Kidney (tissue), 14 donors: ENCODE results near the gene CCDC92B. TPM values are rescaled to one million over a fixed set of nuclear protein-coding genes. Genes with fewer than 3 reads are reported as not detected.

Experiments used
- DNase-seq, 5 donors: peaks; one replicate each; pipeline ENCODE4 v3.0.0-alpha.2; 2013 to 2020
- FAIRE-seq: peaks from 2 replicates; lab custom pipeline; 2012; peaks lifted over from hg19 to GRCh38; lab: Jason Lieb, UNC
- H3K27ac ChIP-seq, 2 donors: one replicate each; pipeline ENCODE4 v1.7.0; 2013; ENCODE audit warnings: low read depth in 2 of 2, low read length in 2 of 2, inconsistent platforms in 1 of 2
- H3K27me3 ChIP-seq: one replicate; pipeline ENCODE4 v1.7.1; 2013; ENCODE audit warnings: low read length, inconsistent platforms; ENCODE audit not compliant: control insufficient read depth, insufficient read depth
- H3K36me3 ChIP-seq, 3 donors: one replicate each; pipeline versions ENCODE4 v1.7.0 to v1.7.1; 2013; ENCODE audit warnings: low read length in 3 of 3, control low read depth in 1 of 3, inconsistent platforms in 1 of 3; ENCODE audit not compliant: insufficient read depth in 3 of 3, control insufficient read depth in 2 of 3
- H3K4me1 ChIP-seq, 3 donors: one replicate each; pipeline versions ENCODE4 v1.7.0 to v1.7.1; 2013; ENCODE audit warnings: low read length in 3 of 3, inconsistent platforms in 1 of 3, low read depth in 1 of 3; ENCODE audit not compliant: control insufficient read depth in 2 of 3, insufficient read depth in 2 of 3
- H3K4me3 ChIP-seq, 3 donors: one replicate each; pipeline versions ENCODE4 v1.7.0 to v1.8.1; 2013; ENCODE audit warnings: low read length in 3 of 3, control low read depth in 1 of 3, inconsistent platforms in 1 of 3
- H3K9ac ChIP-seq, 3 donors: one replicate each; pipeline versions ENCODE4 v1.7.0 to v1.7.1; 2013; ENCODE audit warnings: low read length in 3 of 3, control low read depth in 1 of 3, inconsistent platforms in 1 of 3
- H3K9me3 ChIP-seq, 3 donors: one replicate each; pipeline versions ENCODE4 v1.7.0 to v1.7.1; 2013; ENCODE audit warnings: low read length in 3 of 3, control low read depth in 1 of 3, inconsistent platforms in 1 of 3; ENCODE audit not compliant: control insufficient read depth in 2 of 3, insufficient read depth in 1 of 3
- CTCF ChIP-seq: IDR thresholded peaks from 3 replicates; pipeline ENCODE4 v1.5.1; 2012; ENCODE audit warnings: mild to moderate bottlenecking, moderate library complexity, borderline replicate concordance; ENCODE audit not compliant: insufficient read depth; ENCODE audit errors: extremely low read depth
- intact Hi-C: fragments of 100-400 bp; cut with DNase I; formaldehyde crosslinking; loops from one replicate; pipeline ENCODE4 v1.11.1; 2022
- polyA plus RNA-seq: library from polyadenylated mRNA; stranded (reverse); fragments of 350-450 nt; fragmentation: Illumina TruSeq; extraction: RNeasy Lipid Tissue Mini Kit (QIAGEN cat#74804); gene quantifications from one replicate; pipeline ENCODE4 v1.2.3, GENCODE V29; 2014; ENCODE audit warnings: low read depth, low replicate concordance; ENCODE audit not compliant: insufficient read depth
- total RNA-seq: library from RNA; stranded (reverse); fragmentation: NEBNext Ultra II Directional; extraction: Animal tissue kit (Norgen Biotek cat#: 25700); gene quantifications from one replicate; pipeline ENCODE4 v1.2.1, GENCODE V29; 2021
- donor health status: control.
- donor health status: control.
- donor health status: control.
- donor health status: control.
- donor health status: control.
- donor health status: DM: yes; HTN: yes; CAD: no.
- donor health status: Normal renal cell carcinoma (clear cell type).

The CCDC92B gene
- total and polyA plus RNA-seq, 2 donors from 2014 or later, result 0.11 to 1.0 TPM

GRCh38 chr17:2795441-2796163 is 46.1 kb upstream of the CCDC92B start:
- DNase-seq (no peak), FAIRE-seq (no peak)
- Histone ChIP-seq H3K4me3 (no peak overlapping the region), H3K4me1 (no peaks in the 10 kb centered on the region), H3K27ac (no peak overlapping the region), H3K9me3 (no peaks in the 10 kb centered on the region), H3K27me3 (no peaks in the 10 kb centered on the region), H3K9ac (no peak overlapping the region), H3K36me3 (no peaks in the 10 kb centered on the region)
- no peak for TF ChIP-seq CTCF
- intact Hi-C loops, result no loop called here

- Histone ChIP-seq H3K27ac (no peak overlapping the region), H3K4me1 (no peaks in the 10 kb centered on the region), H3K27me3 (no peaks in the 10 kb centered on the region), H3K9ac (no peak overlapping the region), H3K9me3 (no peaks in the 10 kb centered on the region), H3K4me3 (no peak overlapping the region), H3K36me3 (no peaks in the 10 kb centered on the region)
- no peak for TF ChIP-seq CTCF
- intact Hi-C loops, result no loop called here
- DNase-seq (no peak), FAIRE-seq (no peak)
These were observed 44.8 kb upstream of the CCDC92B start for GRCh38 chr17:2794111-2794803.

- Histone ChIP-seq H3K9ac (no peak overlapping the region), H3K27me3 (no peaks in the 10 kb centered on the region), H3K4me3 (no peak overlapping the region), H3K9me3 (no peaks in the 10 kb centered on the region), H3K36me3 (no peaks in the 10 kb centered on the region), H3K27ac (no peak overlapping the region), H3K4me1 (no peaks in the 10 kb centered on the region)
- TF ChIP-seq CTCF, result no peak
- DNase-seq (peak in 1 of 5 donors; percentile 65), FAIRE-seq (no peak)
- intact Hi-C loops, result no loop called here
These were observed 43.1 kb upstream of the CCDC92B start for GRCh38 chr17:2792366-2793169.
